GM19395 (cell line): ENCODE data around the gene AOAH.
"Not testable (repeated sequence)": the region's sequence is repeated elsewhere in the genome, so short reads cannot be mapped to it uniquely, and the experiment has no call there.

ENCODE experiments used
- ATAC-seq: cut with Tn5 transposase; IDR thresholded peaks from one replicate; pipeline ENCODE4 v1.9.1; 2021; ENCODE audit warnings: mild to moderate bottlenecking, moderate library complexity; ENCODE audit not compliant: unreplicated experiment

The AOAH gene

DNA sequence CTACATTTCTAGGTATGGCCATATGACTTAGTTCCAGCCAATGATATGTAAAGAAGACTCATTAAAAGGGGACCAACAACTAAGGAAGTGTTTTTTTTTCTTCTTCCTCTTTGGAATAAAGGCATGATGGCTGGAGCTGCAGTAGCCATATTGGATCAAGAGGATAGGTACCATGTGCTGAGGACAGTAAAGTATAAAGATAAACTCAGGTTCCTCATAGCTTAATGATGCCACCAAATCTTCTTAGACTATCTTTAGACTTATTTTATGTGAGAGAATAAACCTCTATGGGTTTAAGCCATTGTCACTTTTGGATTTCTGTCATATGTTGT, 249.3 kb downstream of the AOAH start:
- no peak for ATAC-seq

DNA sequence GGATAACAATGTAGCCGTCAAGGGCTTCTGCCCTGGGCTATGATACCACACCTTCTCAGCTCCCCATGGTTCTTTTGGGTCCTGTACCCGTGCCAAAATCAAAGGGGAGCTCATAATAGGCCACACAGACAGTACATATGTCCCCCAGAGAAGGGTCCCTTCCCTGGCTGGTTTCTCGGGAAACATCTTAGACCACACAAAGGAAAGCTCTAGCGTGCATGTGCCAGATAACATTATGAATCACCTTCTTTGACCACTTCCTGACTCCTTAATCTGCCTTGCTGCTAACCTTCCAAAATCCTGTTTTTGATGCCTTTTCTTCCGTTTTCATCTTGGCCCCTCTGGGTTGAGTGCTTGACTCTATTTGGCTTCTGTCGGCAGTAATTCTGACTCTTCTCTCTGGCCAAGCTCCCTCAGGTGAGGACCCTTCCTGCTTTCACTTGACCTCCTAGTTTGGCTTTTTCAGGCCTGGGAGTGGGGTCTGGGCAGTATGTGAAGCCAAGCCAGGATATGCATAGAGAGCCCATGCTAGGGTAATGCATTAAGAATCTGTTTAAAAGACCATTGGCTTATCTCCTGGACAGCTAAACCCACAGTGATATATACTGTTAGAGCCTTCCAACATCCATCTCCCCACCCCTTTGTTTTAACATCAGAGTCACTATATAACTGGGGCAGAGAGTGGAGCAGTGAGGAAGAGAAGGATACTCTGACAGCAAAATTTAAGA, 249.8 kb downstream of the AOAH start:
- ATAC-seq: no peak

DNA sequence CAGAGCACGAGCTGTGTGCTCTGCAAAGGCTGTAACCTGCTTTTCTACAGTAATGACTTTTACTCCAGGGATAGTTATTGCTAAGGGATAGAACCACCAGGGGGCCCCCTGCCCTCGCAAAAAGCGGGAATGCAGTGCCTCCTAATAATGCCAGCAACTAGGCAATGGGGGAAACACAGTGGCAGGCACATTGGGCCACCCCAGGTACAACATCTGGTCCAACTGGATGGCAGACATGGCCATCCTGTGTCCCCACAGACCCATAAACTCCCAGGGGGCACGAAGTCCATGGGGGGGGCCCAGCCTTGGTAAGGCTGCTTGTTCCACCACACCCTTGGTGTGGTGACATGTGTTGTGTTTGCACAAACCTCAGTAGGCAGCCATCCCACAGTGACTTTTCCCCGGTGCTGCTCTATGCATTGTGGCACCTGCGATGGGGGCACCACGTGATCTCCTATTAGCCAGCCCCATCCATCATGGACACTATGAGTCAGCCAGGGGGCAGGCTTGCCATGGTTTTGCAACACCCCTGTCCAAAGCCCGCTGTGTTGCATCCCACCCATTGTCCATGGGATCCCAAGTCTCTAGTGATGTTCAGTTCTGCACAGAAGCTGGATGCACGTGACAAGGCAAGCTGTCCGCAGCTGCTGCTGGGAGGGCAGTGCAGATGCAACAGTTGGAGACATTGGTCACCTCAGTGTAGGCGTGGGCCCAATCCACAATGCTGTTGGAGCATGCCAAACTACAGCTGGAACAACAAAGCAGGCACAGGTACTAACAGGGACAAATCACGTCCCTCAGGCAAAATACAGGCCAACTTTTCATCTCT, 250.6 kb downstream of the AOAH start:
- no peak for ATAC-seq

- ATAC-seq: no peak
Measured at GRCh38 chr7:36472141-36472729, 252.1 kb downstream of the AOAH start.

GRCh38 chr7:36469236-36469635, 255.1 kb downstream of the AOAH start:
- ATAC-seq: no peak

DNA sequence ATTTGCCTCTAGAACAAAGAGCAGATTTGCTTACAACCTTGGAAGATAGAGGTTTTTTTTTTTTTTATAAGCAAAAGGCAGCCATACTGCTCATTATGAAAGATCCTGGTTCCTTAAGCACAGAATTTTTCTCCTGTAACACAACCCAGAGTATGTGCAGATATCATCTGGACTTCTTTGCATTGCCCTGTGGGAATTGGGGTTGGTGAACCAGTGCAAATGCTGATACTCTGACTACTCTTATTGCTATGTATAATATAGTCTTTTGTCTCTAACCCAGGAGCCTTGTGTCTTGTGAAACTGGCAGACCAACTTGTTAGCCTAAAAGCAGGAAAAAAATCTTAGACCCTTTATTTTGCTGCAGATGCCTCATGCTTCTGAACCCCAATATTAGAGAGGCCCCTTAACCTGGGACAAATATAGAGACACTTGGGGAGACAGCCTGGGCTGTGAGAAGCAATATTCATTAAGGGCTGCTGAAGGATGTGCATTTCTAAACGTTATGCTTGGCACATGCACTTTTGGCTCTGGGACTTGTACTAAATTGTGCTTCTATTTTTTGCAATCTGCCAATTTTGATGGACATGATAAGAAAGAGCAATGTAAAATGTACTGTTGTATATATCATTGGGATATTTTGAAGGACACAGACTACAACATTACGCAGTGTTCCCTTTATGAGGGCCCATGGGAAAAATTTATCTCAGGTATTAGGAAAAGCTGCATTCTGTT, 255.8 kb downstream of the AOAH start:
- no peak for ATAC-seq

DNA sequence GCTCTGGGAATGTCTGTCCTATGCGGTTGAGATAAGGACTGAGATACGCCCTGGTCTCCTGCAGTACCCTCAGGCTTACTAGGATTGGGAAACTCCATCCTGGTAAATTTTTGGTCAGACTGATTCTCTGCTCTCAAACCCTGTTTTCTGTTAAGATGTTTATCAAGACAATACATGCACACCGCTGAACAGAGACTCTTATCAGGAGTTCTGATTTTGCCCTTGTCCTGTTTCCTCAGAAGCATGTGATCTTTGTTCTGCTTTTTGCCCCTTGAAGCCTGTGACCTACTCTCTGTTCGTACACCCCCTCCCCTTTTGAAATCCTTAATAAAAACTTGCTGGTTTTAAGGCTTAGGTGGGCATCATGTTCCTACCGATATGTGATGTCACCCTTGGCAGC, 258.3 kb downstream of the AOAH start:
- not testable (repeated sequence) for ATAC-seq

DNA sequence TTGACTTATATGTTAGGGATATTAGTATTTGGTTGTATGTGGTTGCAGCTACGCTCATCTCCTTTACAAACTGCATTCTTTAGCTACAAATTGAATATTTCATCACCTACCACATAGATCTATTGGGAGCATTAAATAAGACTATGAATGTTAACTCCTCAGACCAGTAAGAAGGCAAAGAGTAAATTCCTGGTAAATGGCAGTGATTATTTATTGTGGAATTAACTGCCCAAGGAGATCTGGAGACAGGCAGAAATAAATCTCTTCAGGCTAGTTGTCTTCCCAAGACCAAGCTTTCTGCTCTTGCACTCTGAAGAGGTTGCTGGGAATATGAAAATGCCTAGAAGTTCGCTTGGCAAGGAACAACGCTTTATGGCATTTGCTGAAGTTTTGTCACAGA, 260.0 kb downstream of the AOAH start:
- no peak for ATAC-seq
